T follicular helper cell (primary cell): Measurements from ENCODE around the gene PDE2A.

Experiments
- DNase-seq: peaks from one replicate; pipeline ENCODE4 v3.0.0-alpha.2; 2020; ENCODE audit warnings: low read depth

Gene PDE2A

GRCh38 chr11:72636376-72636775, 37.8 kb downstream of the PDE2A start:
- no peak for DNase-seq

GRCh38 chr11:72635933-72636332, 38.3 kb downstream of the PDE2A start:
- no peak for DNase-seq

DNA sequence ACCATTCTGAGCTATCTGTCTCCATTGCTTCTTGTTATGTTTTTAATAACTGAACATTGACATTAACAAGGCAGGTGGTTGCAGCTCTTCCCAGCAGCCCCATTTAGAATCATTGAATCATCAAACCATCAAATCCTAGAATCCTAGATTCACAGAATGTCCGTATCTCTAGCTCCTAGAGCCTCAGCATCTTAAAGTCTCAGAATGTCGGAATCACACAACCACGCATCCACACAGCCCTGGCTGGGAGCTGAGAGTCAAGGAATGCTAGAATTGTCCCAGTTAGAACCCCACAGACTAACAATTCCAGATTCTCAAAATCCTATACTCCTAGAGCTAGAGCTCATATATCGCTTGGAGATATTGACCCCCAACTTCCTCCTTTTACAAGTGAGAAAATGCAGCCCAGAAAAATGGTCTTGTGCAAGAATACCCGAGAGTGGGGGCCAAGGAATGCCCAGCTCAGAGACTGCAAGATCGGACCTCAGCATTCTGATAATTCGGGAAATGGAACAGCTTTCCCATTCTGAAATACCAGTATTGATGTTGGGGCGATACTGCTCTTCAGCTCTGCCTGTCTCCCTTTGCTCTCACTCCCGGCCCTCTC, 38.8 kb downstream of the PDE2A start:
- no peak for DNase-seq

DNA sequence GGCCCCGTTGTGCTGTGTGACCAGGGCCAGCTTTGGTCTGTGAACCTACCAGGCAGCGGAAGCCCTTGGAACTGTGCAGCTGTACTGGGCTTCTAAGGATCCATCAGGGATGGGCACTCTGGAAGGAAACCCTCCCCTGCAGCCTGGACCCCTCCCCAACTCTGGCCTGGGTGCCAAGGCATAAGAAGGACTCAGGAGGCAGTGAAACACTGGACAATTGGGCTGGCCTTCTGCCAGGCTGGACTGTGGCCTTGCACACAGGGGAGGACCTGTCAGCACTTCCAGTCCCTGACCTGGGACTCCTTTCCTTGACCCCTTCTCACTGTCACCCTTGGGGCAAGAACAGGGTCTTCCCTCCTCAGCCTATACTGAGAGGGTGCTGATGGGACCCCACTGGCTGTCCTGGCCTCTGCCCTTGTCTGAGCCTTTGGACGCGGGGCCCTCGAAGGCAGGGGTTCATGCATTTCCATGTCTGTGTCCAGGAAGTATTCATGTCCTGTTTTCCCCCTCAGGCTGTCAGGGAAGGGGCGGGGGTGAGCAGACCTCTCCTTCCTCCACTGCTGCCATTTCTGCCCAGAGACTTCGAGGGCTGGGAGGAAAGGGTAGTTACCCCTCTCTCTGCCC, 39.6 kb downstream of the PDE2A start:
- no peak for DNase-seq

DNA sequence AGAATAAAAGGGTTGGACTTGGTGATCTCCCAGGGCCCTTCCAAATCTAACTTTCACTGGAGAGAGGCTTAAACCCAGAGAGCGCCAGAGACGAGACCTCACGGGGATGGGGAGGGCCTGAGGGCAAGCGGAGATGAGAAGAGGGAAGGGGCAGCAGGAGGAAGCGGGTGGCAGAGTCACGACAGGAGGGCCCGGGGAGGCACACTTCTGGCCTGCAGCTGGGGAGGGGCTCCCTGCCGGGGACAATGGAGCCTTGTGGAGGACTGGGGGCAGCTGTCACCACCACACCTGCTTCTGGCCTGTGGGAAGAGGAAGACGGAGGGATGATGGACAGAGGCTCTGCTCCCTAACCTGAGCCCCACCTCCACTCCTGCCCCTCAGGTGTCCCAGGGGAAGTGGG, 40.2 kb downstream of the PDE2A start:
- no peak for DNase-seq

- no peak for DNase-seq
Measured at GRCh38 chr11:72633068-72633467, 41.2 kb downstream of the PDE2A start.

DNA sequence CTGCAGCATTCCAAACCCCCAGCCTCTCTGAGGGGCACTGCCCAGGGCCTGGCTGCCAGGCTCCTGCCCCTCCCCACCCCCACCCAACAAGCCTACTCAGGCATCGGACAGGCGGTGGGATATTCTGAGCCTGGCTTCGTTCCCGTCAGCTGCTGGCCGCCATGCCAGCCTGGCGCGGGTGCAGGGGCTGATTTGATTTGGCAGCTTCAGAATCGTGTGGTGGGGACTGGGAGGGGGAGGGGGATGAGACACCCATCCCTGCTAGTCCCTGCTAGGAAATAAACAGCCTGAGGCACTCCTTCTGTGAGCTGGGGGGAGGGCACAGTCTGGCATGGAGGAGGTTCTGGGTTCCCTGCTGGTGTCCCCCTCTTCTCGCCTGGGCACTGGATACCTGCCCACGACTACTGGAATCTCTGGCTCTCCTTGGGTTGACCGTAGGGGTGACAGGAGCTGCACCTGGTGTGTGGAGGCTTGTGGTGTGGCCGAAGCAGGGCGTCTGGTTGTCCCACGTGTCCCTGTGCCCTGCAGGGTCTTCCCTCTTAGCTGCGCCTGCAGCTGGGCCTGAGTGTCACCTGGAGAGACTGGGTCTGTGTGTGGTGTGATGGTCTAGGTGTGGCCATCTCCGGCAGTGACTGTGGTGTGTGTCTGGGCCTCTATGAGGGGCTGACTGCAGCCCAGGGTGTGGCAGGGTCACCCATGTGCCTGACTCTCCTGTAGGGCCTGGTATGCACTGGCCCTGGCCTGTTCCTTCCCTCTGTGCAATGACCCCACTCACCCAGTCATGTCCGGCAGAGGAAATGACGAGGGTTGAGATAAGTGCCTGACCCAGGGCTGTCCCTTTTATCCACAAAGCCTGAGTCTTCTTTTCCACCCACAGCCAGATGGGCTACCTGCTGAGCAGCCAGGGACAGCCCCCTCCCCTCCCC, 42.2 kb downstream of the PDE2A start:
- no peak for DNase-seq

DNA sequence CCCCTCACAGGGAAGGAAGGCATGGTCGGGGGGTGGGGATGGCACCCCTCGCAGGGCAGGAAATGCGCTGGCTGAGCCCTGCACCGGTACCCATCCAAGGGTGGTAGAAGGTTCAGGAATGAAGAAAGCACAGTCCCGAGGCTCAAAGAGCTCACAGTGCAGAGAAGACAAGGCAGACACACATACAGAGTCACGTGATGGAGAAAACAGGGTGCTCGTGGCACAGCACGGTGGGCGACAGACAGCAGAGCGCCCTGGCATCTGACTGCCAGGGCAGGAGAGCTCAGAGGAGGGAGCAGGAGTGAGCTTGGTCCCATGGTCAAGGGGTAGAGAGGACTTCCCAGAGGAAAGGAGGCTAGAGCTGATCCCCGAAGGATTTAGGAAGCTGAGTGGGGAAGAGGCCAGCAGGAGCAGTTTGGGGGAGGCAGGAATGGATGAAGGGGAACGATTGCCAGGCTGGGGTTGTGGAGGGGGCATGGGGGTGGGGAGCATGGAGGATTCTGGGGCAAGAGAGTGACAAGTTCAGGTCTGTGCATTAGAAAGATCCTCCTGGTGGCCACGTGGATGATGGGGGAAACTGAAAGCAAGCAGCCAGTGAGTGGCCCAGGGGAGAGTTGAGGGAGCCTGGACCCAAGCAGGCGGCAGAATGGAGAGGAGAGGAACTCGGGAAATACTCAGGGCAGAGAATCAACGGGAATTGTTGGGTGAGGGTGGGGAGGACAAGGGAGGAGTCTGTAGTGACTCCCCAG, 43.9 kb downstream of the PDE2A start:
- no peak for DNase-seq

DNA sequence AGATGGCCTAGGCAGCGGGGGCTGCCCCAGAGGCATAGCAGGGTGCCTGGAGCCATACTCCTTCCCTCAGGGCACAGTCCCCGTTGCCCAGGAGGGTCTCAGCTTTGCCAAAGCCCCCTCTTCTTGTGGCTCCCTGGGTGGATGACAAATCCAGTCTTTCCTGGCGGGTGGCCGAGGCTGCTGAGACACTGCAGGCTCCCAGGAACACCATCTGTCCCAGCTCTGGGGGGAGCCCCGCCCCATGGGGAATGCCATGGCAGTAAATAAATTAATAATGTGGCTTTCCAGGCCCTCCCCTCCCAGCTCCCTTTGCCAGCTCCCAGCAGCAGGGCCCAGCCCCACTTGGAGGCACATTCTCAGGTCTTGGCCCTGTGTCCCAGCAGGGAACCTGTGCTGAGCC, 45.0 kb downstream of the PDE2A start:
- DNase-seq, result no peak

GRCh38 chr11:72627594-72628281, 46.5 kb downstream of the PDE2A start:
- DNase-seq, result no peak

- DNase-seq, result no peak
Measured at GRCh38 chr11:72626414-72626936, 47.7 kb downstream of the PDE2A start.

DNA sequence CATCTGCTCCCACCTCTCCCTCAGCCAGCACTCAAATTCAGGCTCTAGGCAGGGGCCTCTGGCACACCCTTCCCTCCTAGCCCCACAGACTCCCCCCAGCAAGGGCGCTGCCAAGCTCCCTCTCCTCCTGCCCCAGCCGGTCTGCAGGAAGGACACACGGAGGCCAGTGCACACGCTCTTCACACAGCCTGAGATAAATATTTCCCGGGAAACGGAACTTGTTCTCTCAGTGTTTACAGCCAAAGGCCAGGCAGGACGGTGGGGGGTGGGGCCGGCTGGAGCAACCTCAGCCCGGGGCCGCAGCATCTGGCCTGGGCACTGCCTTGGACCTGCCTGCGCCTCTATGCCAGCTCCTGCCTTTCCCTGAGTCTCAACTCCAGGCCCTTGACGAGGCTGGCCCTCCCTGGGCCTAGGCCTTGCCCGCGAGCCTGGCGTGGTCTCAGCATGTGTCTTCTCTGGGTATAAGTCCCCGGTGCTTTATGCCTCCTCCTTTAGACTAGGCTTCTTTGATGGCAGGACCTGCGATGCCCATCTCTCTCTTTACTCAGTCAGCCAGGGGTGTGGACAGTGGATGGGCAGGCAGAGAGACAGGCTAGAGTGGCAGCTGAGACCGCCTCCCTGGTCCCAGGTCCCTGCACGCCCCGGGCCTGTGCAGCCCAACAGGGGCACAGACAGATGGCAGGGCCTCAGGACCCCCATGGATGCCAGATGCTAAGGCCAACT, 48.4 kb downstream of the PDE2A start:
- no peak for DNase-seq

DNA sequence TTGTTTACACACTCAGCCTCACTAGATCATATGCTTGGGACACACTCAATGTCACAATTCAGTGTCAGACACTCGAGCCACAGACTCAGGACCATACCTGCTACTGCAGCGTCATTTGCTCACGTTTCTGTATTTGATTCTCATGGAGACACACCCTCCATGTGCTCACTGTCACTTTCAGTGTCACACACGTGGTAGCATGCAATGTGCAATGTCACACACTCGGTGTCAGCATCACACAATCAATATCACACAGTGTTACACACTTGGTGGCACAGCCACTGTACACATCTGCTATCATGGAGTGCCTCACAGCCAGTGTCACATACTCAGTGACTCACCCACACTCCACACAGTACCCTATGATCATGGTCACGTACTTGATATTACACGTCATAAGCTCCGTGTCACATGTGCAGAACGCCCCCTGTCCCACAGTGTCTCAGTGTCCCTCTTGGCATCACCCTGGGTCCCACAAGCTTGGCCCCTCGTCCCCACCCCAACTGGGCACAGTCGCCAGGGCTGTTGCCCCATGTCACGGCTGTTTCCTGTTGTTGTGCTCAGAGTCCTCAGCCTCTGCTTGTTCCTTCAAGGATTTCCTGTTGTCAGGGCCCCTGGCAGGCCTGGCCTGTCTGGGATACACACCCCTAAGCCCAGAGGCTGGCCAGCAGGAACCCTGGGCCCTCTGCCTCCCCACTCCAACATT, 49.6 kb downstream of the PDE2A start:
- no peak for DNase-seq

DNA sequence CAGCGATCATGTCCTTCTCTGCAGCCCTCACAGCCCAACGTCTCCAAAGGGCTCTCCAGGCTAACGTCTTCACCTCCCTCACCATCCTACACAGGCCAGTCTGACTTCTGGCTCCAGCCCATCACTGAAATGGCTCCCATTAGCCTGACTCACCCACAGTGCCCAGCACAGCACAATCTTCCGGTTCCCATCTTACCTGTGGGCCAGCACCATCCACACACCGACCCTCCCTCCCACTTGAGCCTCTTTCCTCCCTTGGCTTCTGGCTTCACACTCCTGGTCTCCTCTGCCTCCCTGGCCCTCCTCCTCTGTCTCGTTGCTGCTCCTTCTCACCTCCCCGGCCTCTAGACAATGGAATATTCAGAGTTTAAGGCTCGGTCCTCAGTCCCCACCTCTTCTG, 51.2 kb downstream of the PDE2A start:
- no peak for DNase-seq

- no peak for DNase-seq
Measured at GRCh38 chr11:72621008-72621610, 53.1 kb downstream of the PDE2A start.

- DNase-seq, result no peak
Measured at GRCh38 chr11:72618803-72619202, 55.4 kb downstream of the PDE2A start.

- DNase-seq, result no peak
Measured at GRCh38 chr11:72617080-72617762, 57.0 kb downstream of the PDE2A start.

DNA sequence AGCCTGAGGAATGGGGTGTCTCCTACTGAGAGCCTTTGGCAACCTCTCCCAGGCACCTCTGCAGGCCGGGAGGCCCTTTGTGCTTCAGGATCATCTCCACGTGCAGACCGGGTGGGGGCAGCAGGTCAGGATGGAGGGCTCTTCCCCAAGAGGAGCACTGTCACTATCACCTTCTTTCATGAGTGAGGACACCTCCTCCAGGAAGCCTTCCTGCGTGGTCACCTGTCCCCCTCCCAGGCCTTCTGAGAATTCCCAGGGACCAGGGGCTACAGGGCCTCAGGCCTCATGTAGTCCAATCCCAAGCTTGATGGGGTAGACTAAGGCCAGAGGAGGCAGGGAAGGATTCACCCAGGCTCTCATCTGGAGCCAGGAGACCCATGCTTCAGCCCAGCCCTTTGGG, 57.6 kb downstream of the PDE2A start:
- DNase-seq, result no peak

DNA sequence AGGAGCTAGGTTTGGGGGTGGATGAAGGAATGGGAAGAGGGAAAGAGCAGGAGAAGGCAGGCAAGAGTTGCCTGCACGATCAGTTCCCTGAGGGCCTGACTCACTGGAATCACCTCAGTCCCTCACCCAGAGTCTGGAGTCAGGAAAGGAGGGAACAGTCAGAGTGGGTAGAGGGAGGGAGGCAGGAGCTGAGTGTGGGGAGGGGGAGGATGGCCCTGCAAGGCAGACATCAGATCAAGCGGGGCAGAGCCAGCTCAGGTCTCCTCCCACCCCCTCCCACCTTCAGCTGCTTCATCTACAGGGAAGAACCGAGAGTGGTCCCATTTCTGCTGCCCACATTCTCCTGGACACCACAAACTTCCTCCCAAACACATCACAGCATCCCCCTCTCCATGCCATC, 58.9 kb downstream of the PDE2A start:
- DNase-seq, result no peak
